IMR-90 (cell line): ENCODE data around the gene ITSN2.

Experiments
- CEBPB ChIP-seq: IDR thresholded peaks from 2 replicates; pipeline ENCODE4 v1.6.1; 2012; ENCODE audit warnings: low read depth, low read length, improper control_type of control experiment
- TF ChIP-seq, protein P1 (sequence below): conservative IDR thresholded peaks from 2 replicates; pipeline ENCODE4 v1.5.1; 2012; ENCODE audit warnings: mild to moderate bottlenecking, low read depth, low read length, improper control_type of control experiment
- TF ChIP-seq, protein P2 (sequence below): fragments of 150-350 bp; IDR thresholded peaks from 2 replicates; pipeline ENCODE4 v1.6.1; 2016; ENCODE audit warnings: low read depth, mild to moderate bottlenecking, low read length, moderate library complexity, borderline replicate concordance

DNA sequence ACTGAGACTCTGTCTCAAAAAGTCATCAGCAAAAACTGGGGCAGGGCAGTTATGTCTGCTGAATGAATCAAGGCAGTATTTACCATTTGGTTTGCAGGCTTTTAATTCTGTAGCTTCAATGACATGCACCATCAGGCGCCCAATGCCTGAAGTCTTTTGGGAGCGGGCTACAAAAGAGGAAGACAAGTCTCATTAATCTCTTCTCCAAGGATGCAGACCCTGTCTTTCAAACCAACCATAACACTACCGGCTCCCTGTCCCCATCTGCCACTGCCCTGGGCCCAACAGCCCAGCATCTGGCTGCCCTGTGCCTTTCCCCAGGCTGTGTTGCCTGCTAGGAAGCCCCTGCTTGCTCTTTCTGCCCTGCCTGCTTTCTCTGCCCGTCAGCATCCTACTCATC is 155.2 kb downstream of the ITSN2 start:
- TF ChIP-seq, protein P1, sequence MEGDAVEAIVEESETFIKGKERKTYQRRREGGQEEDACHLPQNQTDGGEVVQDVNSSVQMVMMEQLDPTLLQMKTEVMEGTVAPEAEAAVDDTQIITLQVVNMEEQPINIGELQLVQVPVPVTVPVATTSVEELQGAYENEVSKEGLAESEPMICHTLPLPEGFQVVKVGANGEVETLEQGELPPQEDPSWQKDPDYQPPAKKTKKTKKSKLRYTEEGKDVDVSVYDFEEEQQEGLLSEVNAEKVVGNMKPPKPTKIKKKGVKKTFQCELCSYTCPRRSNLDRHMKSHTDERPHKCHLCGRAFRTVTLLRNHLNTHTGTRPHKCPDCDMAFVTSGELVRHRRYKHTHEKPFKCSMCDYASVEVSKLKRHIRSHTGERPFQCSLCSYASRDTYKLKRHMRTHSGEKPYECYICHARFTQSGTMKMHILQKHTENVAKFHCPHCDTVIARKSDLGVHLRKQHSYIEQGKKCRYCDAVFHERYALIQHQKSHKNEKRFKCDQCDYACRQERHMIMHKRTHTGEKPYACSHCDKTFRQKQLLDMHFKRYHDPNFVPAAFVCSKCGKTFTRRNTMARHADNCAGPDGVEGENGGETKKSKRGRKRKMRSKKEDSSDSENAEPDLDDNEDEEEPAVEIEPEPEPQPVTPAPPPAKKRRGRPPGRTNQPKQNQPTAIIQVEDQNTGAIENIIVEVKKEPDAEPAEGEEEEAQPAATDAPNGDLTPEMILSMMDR = no peak
- TF ChIP-seq, protein P2, sequence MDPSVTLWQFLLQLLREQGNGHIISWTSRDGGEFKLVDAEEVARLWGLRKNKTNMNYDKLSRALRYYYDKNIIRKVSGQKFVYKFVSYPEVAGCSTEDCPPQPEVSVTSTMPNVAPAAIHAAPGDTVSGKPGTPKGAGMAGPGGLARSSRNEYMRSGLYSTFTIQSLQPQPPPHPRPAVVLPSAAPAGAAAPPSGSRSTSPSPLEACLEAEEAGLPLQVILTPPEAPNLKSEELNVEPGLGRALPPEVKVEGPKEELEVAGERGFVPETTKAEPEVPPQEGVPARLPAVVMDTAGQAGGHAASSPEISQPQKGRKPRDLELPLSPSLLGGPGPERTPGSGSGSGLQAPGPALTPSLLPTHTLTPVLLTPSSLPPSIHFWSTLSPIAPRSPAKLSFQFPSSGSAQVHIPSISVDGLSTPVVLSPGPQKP = no peak
- no peak for TF ChIP-seq CEBPB
